Urothelium cell line (cell line): ENCODE data around the gene COMMD7.

Experiments used
- DNase-seq: peaks from one replicate; pipeline ENCODE4 v3.0.0; 2011; ENCODE audit warnings: low spot score, mixed read lengths
- FAIRE-seq: peaks from 2 replicates; lab custom pipeline; 2011; peaks lifted over from hg19 to GRCh38; lab: Jason Lieb, UNC

COMMD7 gene

GRCh38 chr20:32652739-32653526 lies 90.3 kb downstream of the COMMD7 start:
- FAIRE-seq: no peak
- peak; percentile 93 for DNase-seq
